DOHH2 (cell line): ENCODE measurements around the gene RPL13A.

Source experiments
- EZH2phosphoT487 ChIP-seq: fragments of 200-600 bp; sonication (generic); IDR thresholded peaks from 2 replicates; pipeline ENCODE4 v1.6.1; 2017; ENCODE audit warnings: borderline replicate concordance, mild to moderate bottlenecking, antibody characterized with exemption, low read length, moderate library complexity, mixed read lengths
- TF ChIP-seq, protein P1 (sequence below): fragments of 200-600 bp; sonication (generic); IDR thresholded peaks from one replicate; pipeline ENCODE4 v1.5.1; 2014; ENCODE audit warnings: antibody characterized with exemption, mild to moderate bottlenecking, low read depth, low read length; ENCODE audit not compliant: poor library complexity, severe bottlenecking

DNA sequence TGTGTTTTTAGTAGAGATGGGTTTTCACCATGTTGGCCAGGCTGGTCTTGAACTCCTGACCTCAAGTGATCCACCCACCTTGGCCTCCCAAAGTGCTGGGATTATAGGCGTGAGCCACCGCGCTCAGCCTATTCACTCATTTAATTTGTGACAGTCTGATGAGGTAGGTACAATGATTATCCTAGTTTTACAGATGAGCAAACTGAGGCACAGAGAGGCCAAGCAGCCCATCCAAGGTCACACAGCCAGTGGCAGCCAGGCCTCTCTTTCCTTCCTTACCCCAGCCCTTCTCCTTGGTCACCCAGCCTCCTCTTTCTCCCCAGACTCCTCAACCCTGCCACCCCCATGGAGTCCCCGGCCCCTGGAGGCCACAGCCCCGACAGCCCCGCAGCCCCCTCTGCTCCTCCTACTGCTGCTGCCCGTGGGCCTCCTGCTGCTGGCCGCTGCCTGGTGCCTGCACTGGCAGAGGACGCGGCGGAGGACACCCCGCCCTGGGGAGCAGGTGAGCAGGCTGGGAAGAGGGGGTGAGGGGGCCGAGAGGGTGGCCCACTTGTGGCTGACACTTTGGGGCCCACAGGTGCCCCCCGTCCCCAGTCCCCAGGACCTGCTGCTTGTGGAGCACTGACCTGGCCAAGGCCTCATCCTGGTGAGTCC, 7.3 kb upstream of the RPL13A start:
- TF ChIP-seq, protein P1, sequence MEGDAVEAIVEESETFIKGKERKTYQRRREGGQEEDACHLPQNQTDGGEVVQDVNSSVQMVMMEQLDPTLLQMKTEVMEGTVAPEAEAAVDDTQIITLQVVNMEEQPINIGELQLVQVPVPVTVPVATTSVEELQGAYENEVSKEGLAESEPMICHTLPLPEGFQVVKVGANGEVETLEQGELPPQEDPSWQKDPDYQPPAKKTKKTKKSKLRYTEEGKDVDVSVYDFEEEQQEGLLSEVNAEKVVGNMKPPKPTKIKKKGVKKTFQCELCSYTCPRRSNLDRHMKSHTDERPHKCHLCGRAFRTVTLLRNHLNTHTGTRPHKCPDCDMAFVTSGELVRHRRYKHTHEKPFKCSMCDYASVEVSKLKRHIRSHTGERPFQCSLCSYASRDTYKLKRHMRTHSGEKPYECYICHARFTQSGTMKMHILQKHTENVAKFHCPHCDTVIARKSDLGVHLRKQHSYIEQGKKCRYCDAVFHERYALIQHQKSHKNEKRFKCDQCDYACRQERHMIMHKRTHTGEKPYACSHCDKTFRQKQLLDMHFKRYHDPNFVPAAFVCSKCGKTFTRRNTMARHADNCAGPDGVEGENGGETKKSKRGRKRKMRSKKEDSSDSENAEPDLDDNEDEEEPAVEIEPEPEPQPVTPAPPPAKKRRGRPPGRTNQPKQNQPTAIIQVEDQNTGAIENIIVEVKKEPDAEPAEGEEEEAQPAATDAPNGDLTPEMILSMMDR: no peak
- no peak for TF ChIP-seq EZH2phosphoT487
